ENCODE measurements around the gene LMX1A.

DNA sequence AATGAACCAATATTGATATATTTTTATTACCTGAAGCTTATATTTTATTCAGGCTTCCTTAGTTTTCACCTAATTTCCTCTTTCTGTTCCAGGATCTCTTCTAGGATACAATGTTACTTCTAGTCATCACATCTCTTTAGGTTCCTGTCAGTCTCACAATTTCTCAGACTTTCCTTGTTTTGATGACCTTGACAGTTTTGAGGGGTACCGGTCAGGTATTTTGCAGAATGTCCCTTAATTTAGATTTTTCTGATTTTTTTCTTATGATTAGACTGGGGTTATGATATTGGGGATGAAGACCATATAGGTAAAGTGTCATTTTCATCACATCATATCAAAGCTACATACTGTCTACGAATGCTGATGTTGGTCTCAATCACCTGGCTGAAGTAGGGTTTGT lies 167.5 kb downstream of the LMX1A start:
- no peak for TF ChIP-seq EZH2 (IDR thresholded peaks at IDR 0.05; ENCODE audit: low read length)
- TF ChIP-seq, protein P1, sequence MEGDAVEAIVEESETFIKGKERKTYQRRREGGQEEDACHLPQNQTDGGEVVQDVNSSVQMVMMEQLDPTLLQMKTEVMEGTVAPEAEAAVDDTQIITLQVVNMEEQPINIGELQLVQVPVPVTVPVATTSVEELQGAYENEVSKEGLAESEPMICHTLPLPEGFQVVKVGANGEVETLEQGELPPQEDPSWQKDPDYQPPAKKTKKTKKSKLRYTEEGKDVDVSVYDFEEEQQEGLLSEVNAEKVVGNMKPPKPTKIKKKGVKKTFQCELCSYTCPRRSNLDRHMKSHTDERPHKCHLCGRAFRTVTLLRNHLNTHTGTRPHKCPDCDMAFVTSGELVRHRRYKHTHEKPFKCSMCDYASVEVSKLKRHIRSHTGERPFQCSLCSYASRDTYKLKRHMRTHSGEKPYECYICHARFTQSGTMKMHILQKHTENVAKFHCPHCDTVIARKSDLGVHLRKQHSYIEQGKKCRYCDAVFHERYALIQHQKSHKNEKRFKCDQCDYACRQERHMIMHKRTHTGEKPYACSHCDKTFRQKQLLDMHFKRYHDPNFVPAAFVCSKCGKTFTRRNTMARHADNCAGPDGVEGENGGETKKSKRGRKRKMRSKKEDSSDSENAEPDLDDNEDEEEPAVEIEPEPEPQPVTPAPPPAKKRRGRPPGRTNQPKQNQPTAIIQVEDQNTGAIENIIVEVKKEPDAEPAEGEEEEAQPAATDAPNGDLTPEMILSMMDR (optimal IDR thresholded peaks at IDR 0.05 in 1 of 3, IDR thresholded peaks at IDR 0.05 in 1 of 3, conservative IDR thresholded peaks at IDR 0.05 in 1 of 3; ENCODE audit: extremely low read depth in 1 of 3, insufficient read depth in 2 of 3, low read length in 3 of 3), result no peak

Data from keratinocyte (primary cell).